Epithelial cell of proximal tubule (primary cell): ENCODE data around the gene PRR3. TPM values are rescaled to one million over a fixed set of nuclear protein-coding genes. Genes with fewer than 3 reads are reported as not detected.

Experiments
- DNase-seq: peaks from one replicate; pipeline ENCODE4 v3.0.0-alpha.2; 2011; ENCODE audit warnings: low read depth
- H3K4me3 ChIP-seq: 2 replicates; pipeline ENCODE4 v1.5.1; 2011; ENCODE audit warnings: low read depth, mild to moderate bottlenecking, low read length
- CTCF ChIP-seq: conservative IDR thresholded peaks from 2 replicates; pipeline ENCODE4 v1.5.1; 2012; ENCODE audit warnings: low read depth, mild to moderate bottlenecking, low read length
- total RNA-seq: library from RNA; depleted of rRNA; stranded (reverse); fragments of >200 nt; gene quantifications from 2 replicates; pipeline ENCODE4 v1.2.3, GENCODE V29; 2015

PRR3 gene
- total RNA-seq, 1 donor from 2014 or later = 4.6 TPM

- no peak for DNase-seq
- TF ChIP-seq CTCF = no peak
- peak overlapping the region; percentile 86 for H3K4me3 ChIP-seq
These were observed 1.4 kb upstream of the PRR3 start for GRCh38 chr6:30555816-30556065.

- no peak for TF ChIP-seq CTCF
- DNase-seq = peak; percentile 59
- H3K4me3 ChIP-seq = peak within 1 kb of the TSS; percentile 86
These were observed 809 bp upstream of the PRR3 start, which contains the start of gene GNL1 for GRCh38 chr6:30556066-30556905. TSS of gene GNL1 (minus strand) at chr6:30556489. CDS start at chr6:30556203, 286 bp downstream.

- TF ChIP-seq CTCF = no peak
- peak overlapping the region; percentile 86 for H3K4me3 ChIP-seq
- no peak for DNase-seq
These were observed 537 bp downstream of the PRR3 start for GRCh38 chr6:30557683-30557981.

GRCh38 chr6:30560930-30561329 is 3.8 kb downstream of the PRR3 start:
- no peak for TF ChIP-seq CTCF
- no peak for DNase-seq
- no peak overlapping the region for H3K4me3 ChIP-seq

GRCh38 chr6:30562470-30563425 is 5.7 kb downstream of the PRR3 start:
- DNase-seq = no peak
- H3K4me3 ChIP-seq = no peak overlapping the region
- no peak for TF ChIP-seq CTCF

- no peak overlapping the region for H3K4me3 ChIP-seq
- DNase-seq = no peak
- no peak for TF ChIP-seq CTCF
These were observed 7.0 kb downstream of the PRR3 start for GRCh38 chr6:30564114-30564513.
